Heart left ventricle (tissue), 16 donors: Measurements from ENCODE around the gene UNC50. TPM values are rescaled to one million over a fixed set of nuclear protein-coding genes. Genes with fewer than 3 reads are reported as not detected.
A peak's percentile ranks its signal among the peaks of the same experiment; 100 is the strongest.

ENCODE experiments used
- ATAC-seq, 4 donors: fragments of 200-7000 bp; cut with Tn5 transposase; one replicate each; pipeline ENCODE4 v1.9.1; 2020 to 2022; ENCODE audit warnings: moderate library complexity in 4 of 4, mild to moderate bottlenecking in 3 of 4, moderate number of reproducible peaks in 1 of 4
- DNase-seq, 5 donors: peaks; one replicate each; pipeline ENCODE4 v3.0.0-alpha.2; 2020
- H3K27ac ChIP-seq, 12 donors: fragments of 200-600 bp; sonication (generic) in 4 of 12; one replicate each; pipeline versions ENCODE4 v1.5.0 to v1.8.0; 2016 to 2022; ENCODE audit warnings: mild to moderate bottlenecking in 2 of 12
- H3K27me3 ChIP-seq, 9 donors: fragments of 200-600 bp; sonication (generic) in 2 of 9; one replicate each; pipeline versions ENCODE4 v1.5.1 to v1.8.0; 2016 to 2022; ENCODE audit warnings: mild to moderate bottlenecking in 3 of 9
- H3K36me3 ChIP-seq, 9 donors: fragments of 200-600 bp; sonication (generic) in 2 of 9; one replicate each; pipeline versions ENCODE4 v1.5.0 to v1.8.0; 2018 to 2022; ENCODE audit warnings: mild to moderate bottlenecking in 2 of 9
- H3K4me1 ChIP-seq, 12 donors: fragments of 200-600 bp; sonication (generic) in 4 of 12; one replicate each; pipeline versions ENCODE4 v1.5.0 to v1.8.0; 2016 to 2022; ENCODE audit warnings: mild to moderate bottlenecking in 3 of 12
- H3K4me3 ChIP-seq, 12 donors: fragments of 200-600 bp; sonication (generic) in 4 of 12; one replicate each; pipeline versions ENCODE4 v1.5.0 to v1.8.0; 2017 to 2022; ENCODE audit warnings: mild to moderate bottlenecking in 9 of 12, moderate library complexity in 4 of 12
- H3K9me3 ChIP-seq, 12 donors: fragments of 200-600 bp; sonication (generic) in 4 of 12; one replicate each; pipeline versions ENCODE4 v1.5.0 to v1.8.0; 2016 to 2022; ENCODE audit warnings: mild to moderate bottlenecking in 1 of 12
- POLR2A ChIP-seq, 2 donors: fragments of 450-650 bp; IDR thresholded peaks; one replicate each; pipeline ENCODE4 v1.6.1; 2017; ENCODE audit warnings: antibody characterized with exemption in 2 of 2, mild to moderate bottlenecking in 2 of 2, moderate library complexity in 2 of 2
- WGBS, 4 donors: extraction: QIAGEN DNeasy Blood & Tissue Kit in 2 of 4; methylation state at CpG; one replicate each; pipeline versions ENCODE4 v1.1.5 to v1.1.7; 2013 to 2018; 5-methylcytosine and 5-hydroxymethylcytosine counted together
- intact Hi-C, 10 donors: fragments of 100-400 bp; cut with DNase I; formaldehyde crosslinking; loops; one replicate each; pipeline versions ENCODE4 v1.11.1 to v1.14.2; 2022
- polyA plus RNA-seq, 2 donors: library from polyadenylated mRNA; stranded (reverse); fragments of 200-250 nt; gene quantifications; one replicate each; pipeline ENCODE4 v1.2.3, GENCODE V29; 2013
- total RNA-seq, 9 donors: library from RNA; depleted of rRNA in 2 of 9; stranded (reverse); fragments of >200 nt in 2 of 9; fragmentation: NEBNext Ultra II Directional in 3 of 9; extraction: Animal tissue kit (Norgen Biotek cat#: 25700) in 3 of 9; gene quantifications; one replicate each; pipeline versions ENCODE4 v1.1.0 to v1.2.4, GENCODE V29; 2016 to 2023
- TF ChIP-seq, protein P1 (sequence below), 12 donors: fragments of 200-600 bp; sonication (generic) in 4 of 12; IDR thresholded peaks; one replicate each; pipeline versions ENCODE4 v1.5.0 to v1.8.0; 2018 to 2022; ENCODE audit warnings: antibody characterized with exemption in 12 of 12, mild to moderate bottlenecking in 5 of 12
- donor health status: ischemic (EF 13 %, LVEDD 7.1; RV severe dilation, severe dysfunction).
- donor health status: healthy with polysubstance abuse.
- donor health status: DM: no; HTN: yes; CAD: no.
- donor health status: DM: no; HTN: no; CAD: no.
- donor health status: ischemic (EF 25% LVEDD 6.9; RV normal size, moderate dysfunction).
- donor health status: ischemic (EF 25% LVEDD 5.7; RV mildly dilated, moderate dysfunction).
- donor health status: healthy.
- donor health status: DM: yes; HTN: yes; CAD: no.
- donor health status: ischemic (EF 35%, LVEDD 5.7; RV mildly dilated, moderate dysfunction).
- donor health status: nonischemic (EF 11% LVEDD 7.7; RV severe dilation, severe dysfunction).
- donor health status: DM: yes; HTN: yes; CAD: no.
- donor health status: PGD.
- donor health status: ischemic (EF 29% LVEDD 5.4; RV normal size, mild dysfunction).
- donor health status: nonischemic (EF 23%, LVEDD 6.1; RV moderate dilation, normal function).

Gene UNC50
- total and polyA plus RNA-seq, 11 donors: 22.3 to 37.0 (median 25.8) TPM

GRCh38 chr2:98648451-98648850 is 40.1 kb downstream of the UNC50 start:
- intact Hi-C loops: loop anchor here in 8 of 10 donors (1.0 to 10.0 kb wide), 7 partner anchors 84 to 419 kb away; partner anchors contain the start of gene MGAT4A (in 1 of the 8)
- WGBS, 4 donors: 85 to 91% (median 89%) methylated on average over 4 of the region's 4 CpGs
- no peaks in the 10 kb centered on the region for H3K9me3 ChIP-seq
- peak in 1 of 4 donors; percentile 32 for ATAC-seq
- no peak overlapping the region for H3K27ac ChIP-seq
- no peak for TF ChIP-seq POLR2A (IDR thresholded peaks at IDR 0.05)
- no peaks in the 10 kb centered on the region for H3K27me3 ChIP-seq
- peaks cover 0 to 17% (median 0%) of the 10 kb centered on the region in 12 donors for H3K4me1 ChIP-seq
- peaks cover 0 to 49% (median 17%) of the 10 kb centered on the region in 9 donors for H3K36me3 ChIP-seq
- DNase-seq: no peak
- H3K4me3 ChIP-seq: no peak overlapping the region

GRCh38 chr2:98649135-98649991 is 41.0 kb downstream of the UNC50 start:
- H3K4me3 ChIP-seq: no peak overlapping the region
- no peaks in the 10 kb centered on the region for H3K27me3 ChIP-seq
- H3K9me3 ChIP-seq: no peaks in the 10 kb centered on the region
- TF ChIP-seq, protein P1, sequence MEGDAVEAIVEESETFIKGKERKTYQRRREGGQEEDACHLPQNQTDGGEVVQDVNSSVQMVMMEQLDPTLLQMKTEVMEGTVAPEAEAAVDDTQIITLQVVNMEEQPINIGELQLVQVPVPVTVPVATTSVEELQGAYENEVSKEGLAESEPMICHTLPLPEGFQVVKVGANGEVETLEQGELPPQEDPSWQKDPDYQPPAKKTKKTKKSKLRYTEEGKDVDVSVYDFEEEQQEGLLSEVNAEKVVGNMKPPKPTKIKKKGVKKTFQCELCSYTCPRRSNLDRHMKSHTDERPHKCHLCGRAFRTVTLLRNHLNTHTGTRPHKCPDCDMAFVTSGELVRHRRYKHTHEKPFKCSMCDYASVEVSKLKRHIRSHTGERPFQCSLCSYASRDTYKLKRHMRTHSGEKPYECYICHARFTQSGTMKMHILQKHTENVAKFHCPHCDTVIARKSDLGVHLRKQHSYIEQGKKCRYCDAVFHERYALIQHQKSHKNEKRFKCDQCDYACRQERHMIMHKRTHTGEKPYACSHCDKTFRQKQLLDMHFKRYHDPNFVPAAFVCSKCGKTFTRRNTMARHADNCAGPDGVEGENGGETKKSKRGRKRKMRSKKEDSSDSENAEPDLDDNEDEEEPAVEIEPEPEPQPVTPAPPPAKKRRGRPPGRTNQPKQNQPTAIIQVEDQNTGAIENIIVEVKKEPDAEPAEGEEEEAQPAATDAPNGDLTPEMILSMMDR (IDR thresholded peaks at IDR 0.05): peak; percentile 97 to 100 (median 98)
- no peak for TF ChIP-seq POLR2A (IDR thresholded peaks at IDR 0.05)
- peak in 4 of 5 donors; percentile 71 to 74 (median 72) for DNase-seq
- intact Hi-C loops: loop anchor here (1.0 to 10.0 kb wide), 9 partner anchors 83 to 418 kb away; partner anchors contain the start of gene MGAT4A (in 1 of the 10)
- peaks cover 0 to 41% (median 13%) of the 10 kb centered on the region in 9 donors for H3K36me3 ChIP-seq
- 12 to 20% (median 18%) methylated on average over 4 of the region's 4 CpGs for WGBS, 4 donors
- peak; percentile 61 to 94 (median 92) for ATAC-seq
- H3K27ac ChIP-seq: peak overlapping the region in 1 of 12 donors; percentile 29
- peaks cover 0 to 27% (median 0%) of the 10 kb centered on the region in 12 donors for H3K4me1 ChIP-seq

- H3K9me3 ChIP-seq: no peaks in the 10 kb centered on the region
- H3K27me3 ChIP-seq: no peaks in the 10 kb centered on the region
- no peak for TF ChIP-seq POLR2A (IDR thresholded peaks at IDR 0.05)
- TF ChIP-seq, protein P1 (IDR thresholded peaks at IDR 0.05): no peak
- ATAC-seq (no peak), DNase-seq (no peak)
- intact Hi-C loops: loop anchor here (1.0 to 10.0 kb wide), 11 partner anchors 75 to 417 kb away; partner anchors contain the start of gene MGAT4A (in 4 of the 10)
- peaks cover 0 to 40% (median 12%) of the 10 kb centered on the region in 9 donors for H3K36me3 ChIP-seq
- WGBS, 4 donors: 90 to 100% (median 97%) methylated on average over 1 of the region's 1 CpG
- no peak overlapping the region for H3K4me3 ChIP-seq
- peak overlapping the region in 1 of 12 donors; percentile 29 for H3K27ac ChIP-seq
- H3K4me1 ChIP-seq: peaks cover 0 to 33% (median 0%) of the 10 kb centered on the region in 12 donors
Measured at GRCh38 chr2:98649992-98650375, 41.6 kb downstream of the UNC50 start.

DNA sequence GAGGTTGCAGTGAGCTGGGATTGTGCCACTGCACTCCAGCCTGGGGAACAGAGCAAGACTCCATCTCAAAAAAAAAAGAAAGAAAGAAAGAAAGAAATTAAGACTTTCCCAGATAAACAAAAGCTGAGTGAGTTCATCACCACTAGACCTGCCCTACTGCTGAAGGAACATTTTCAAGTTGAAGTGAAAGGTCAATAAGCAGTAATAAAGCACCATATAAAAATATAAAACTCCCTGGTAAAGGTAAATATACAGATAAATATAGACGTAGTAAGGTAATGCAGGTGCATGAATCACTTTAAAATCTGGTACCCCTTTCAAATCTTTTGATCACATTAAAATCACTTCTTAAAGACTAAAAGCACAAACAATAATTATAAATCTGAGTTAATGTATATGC is 42.6 kb downstream of the UNC50 start:
- peaks cover 0 to 31% (median 12%) of the 10 kb centered on the region in 9 donors for H3K36me3 ChIP-seq
- no peaks in the 10 kb centered on the region for H3K9me3 ChIP-seq
- DNase-seq (no peak), ATAC-seq (no peak)
- TF ChIP-seq, protein P1 (IDR thresholded peaks at IDR 0.05): no peak
- no peak for TF ChIP-seq POLR2A (IDR thresholded peaks at IDR 0.05)
- H3K27ac ChIP-seq: no peak overlapping the region
- peaks cover 0 to 41% (median 0%) of the 10 kb centered on the region in 12 donors for H3K4me1 ChIP-seq
- no peaks in the 10 kb centered on the region for H3K27me3 ChIP-seq
- intact Hi-C loops: loop anchor here in 4 of 10 donors (5.0 to 10.0 kb wide), 4 partner anchors 74 to 414 kb away; partner anchors contain the start of gene MGAT4A (in 3 of the 4)
- no peak overlapping the region for H3K4me3 ChIP-seq
- WGBS, 4 donors: 90 to 98% (median 92%) methylated on average over 1 of the region's 1 CpG
